Endothelial cell of umbilical vein (primary cell): ENCODE results near the gene SV2A. TPM values are rescaled to one million over a fixed set of nuclear protein-coding genes. Genes with fewer than 3 reads are reported as not detected.
"Not testable (repeated sequence)": the region's sequence is repeated elsewhere in the genome, so short reads cannot be mapped to it uniquely, and the experiment has no call there.

Source experiments
- BruUV-seq: library from RNA; stranded (reverse); fragments of 400-500 nt; replicated peaks from 2 replicates; lab custom pipeline; 2021; lab: Mats Ljungman, UMichigan
- CTCF ChIA-PET: fragments of 300-600, 350-600 bp; sonication (Branson Sonifier 250); formaldehyde crosslinking; loops from one replicate; lab custom pipeline; 2021; ENCODE audit warnings: antibody characterized with exemption, inconsistent platforms; lab: Charles Lee
- POLR2A ChIA-PET: fragments of 300-600, 350-600 bp; sonication (Branson Sonifier 250); formaldehyde crosslinking; loops from one replicate; lab custom pipeline; 2021; ENCODE audit warnings: antibody characterized with exemption, inconsistent platforms; lab: Charles Lee
- DNase-seq: peaks from one replicate; pipeline ENCODE4 v3.0.0-alpha.2; 2011; ENCODE audit warnings: low read depth, low spot score
- FAIRE-seq: peaks from 2 replicates; lab custom pipeline; 2011; peaks lifted over from hg19 to GRCh38; lab: Jason Lieb, UNC
- H2AFZ ChIP-seq: 2 replicates; pipeline ENCODE4 v1.6.0; 2012; ENCODE audit warnings: low read depth, low read length, control low read depth, inconsistent platforms
- H3K27ac ChIP-seq: 2 replicates; pipeline ENCODE4 v1.5.1; 2011; ENCODE audit warnings: low read depth, mild to moderate bottlenecking, control low read depth, low read length, moderate library complexity; ENCODE audit not compliant: insufficient read depth
- H3K27me3 ChIP-seq, 2 experiments: 2 replicates each; pipeline versions ENCODE4 v1.6.0 to v1.6.1; 2011; ENCODE audit warnings: low read length in 2 of 2, mixed read lengths in 1 of 2; ENCODE audit not compliant: control insufficient read depth in 2 of 2, insufficient read depth in 2 of 2
- H3K36me3 ChIP-seq, 2 experiments: 2 replicates in 1 of 2; 3 replicates in 1 of 2; pipeline ENCODE4 v1.5.1; 2011; ENCODE audit warnings: low read length in 2 of 2, mild to moderate bottlenecking in 1 of 2, moderate library complexity in 1 of 2; ENCODE audit not compliant: control insufficient read depth in 2 of 2, insufficient read depth in 2 of 2; ENCODE audit errors: extremely low read depth in 1 of 2
- H3K4me1 ChIP-seq: 3 replicates; pipeline ENCODE4 v1.5.1; 2011; ENCODE audit warnings: mild to moderate bottlenecking, low read length; ENCODE audit not compliant: control insufficient read depth, insufficient read depth; ENCODE audit errors: extremely low read depth
- H3K4me2 ChIP-seq: 2 replicates; pipeline ENCODE4 v1.6.1; 2011; ENCODE audit warnings: low read length, control low read depth, mixed read lengths; ENCODE audit not compliant: insufficient read depth
- H3K4me3 ChIP-seq, 3 experiments: fragments of 200-600 bp in 1 of 3; sonication (generic), shearing (Covaris generic) in 1 of 3; replicated peaks in 1 of 3; 2 replicates each; pipeline ENCODE4 v1.5.1; 2011 to 2016; ENCODE audit warnings: control low read depth in 3 of 3, low read length in 3 of 3, mild to moderate bottlenecking in 2 of 3, inconsistent platforms in 1 of 3, low read depth in 1 of 3, moderate library complexity in 1 of 3; ENCODE audit not compliant: insufficient read depth in 1 of 3
- H3K79me2 ChIP-seq: 2 replicates; pipeline ENCODE4 v1.6.0; 2012; ENCODE audit warnings: low read length, inconsistent platforms; ENCODE audit not compliant: control insufficient read depth, insufficient read depth
- H3K9ac ChIP-seq: replicated peaks from 2 replicates; pipeline ENCODE3; 2011; ENCODE audit warnings: low read length, control low read depth; ENCODE audit not compliant: insufficient read depth; ENCODE audit errors: extremely low read depth
- H3K9me1 ChIP-seq: replicated peaks from 3 replicates; pipeline ENCODE4 v1.6.0; 2011; ENCODE audit warnings: mild to moderate bottlenecking, low read length; ENCODE audit not compliant: control insufficient read depth, insufficient read depth; ENCODE audit errors: extremely low read depth
- H3K9me3 ChIP-seq: replicated peaks from 2 replicates; pipeline ENCODE4 v1.5.1; 2012; ENCODE audit warnings: low read length, inconsistent platforms; ENCODE audit not compliant: control insufficient read depth, insufficient read depth
- H4K20me1 ChIP-seq: replicated peaks from 2 replicates; pipeline ENCODE3; 2011; ENCODE audit warnings: mild to moderate bottlenecking, low read length; ENCODE audit not compliant: control insufficient read depth, insufficient read depth; ENCODE audit errors: extremely low read depth
- GATA2 ChIP-seq: IDR thresholded peaks from 2 replicates; pipeline ENCODE4 v1.7.0; 2011; ENCODE audit warnings: low read depth, mild to moderate bottlenecking, moderate library complexity, mixed read lengths, low read length; ENCODE audit not compliant: insufficient read length, insufficient read depth
- POLR2A ChIP-seq: IDR thresholded peaks from 2 replicates; pipeline ENCODE4 v1.6.1; 2012; ENCODE audit warnings: low read depth, mild to moderate bottlenecking, control low read depth, low read length
- POLR2AphosphoS5 ChIP-seq: IDR thresholded peaks from 2 replicates; pipeline ENCODE4 v1.6.1; 2012; ENCODE audit warnings: low read depth, mild to moderate bottlenecking, control low read depth, low read length, moderate library complexity; ENCODE audit not compliant: insufficient read depth
- dilution Hi-C: fragments of 300-500 bp; cut with MboI; formaldehyde crosslinking; loops from one replicate; pipeline ENCODE4 v1.15.0; 2019; ENCODE audit warnings: low sequenced_read_pairs; ENCODE audit not compliant: extremely low pct_ligation_motif_present
- intact Hi-C: fragments of 100-400 bp; cut with micrococcal nuclease; formaldehyde crosslinking; loops from one replicate; pipeline ENCODE4 v1.10.0; 2022
- polyA plus RNA-seq, 4 experiments: library from polyadenylated mRNA; depleted of rRNA in 3 of 4; stranded (reverse) in 3 of 4; unstranded in 1 of 4; fragments of >200 nt; gene quantifications; 2 replicates each; pipeline versions ENCODE4 v1.2.1 to v1.2.3, GENCODE V29; 2011 to 2012; ENCODE audit warnings: missing spikeins in 1 of 4
- total RNA-seq: library from RNA; stranded (reverse); gene quantifications from 2 replicates; pipeline ENCODE4 v1.2.3, GENCODE V29; 2021

Gene SV2A
- total and polyA plus RNA-seq, 2 donors (not counting 3 experiments of a cell fraction or from before 2014, with no cell fraction given), result 2.9 to 5.4 TPM

DNA sequence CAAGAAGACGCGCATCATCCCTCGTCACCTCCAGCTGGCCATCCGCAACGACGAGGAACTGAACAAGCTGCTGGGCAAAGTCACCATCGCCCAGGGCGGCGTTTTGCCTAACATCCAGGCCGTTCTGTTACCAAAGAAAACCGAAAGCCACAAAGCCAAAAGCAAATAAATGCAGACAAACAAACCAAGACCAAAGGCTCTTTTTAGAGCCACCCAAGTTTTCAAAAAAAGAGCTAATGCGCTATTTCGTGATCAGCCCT is 30.5 kb downstream of the SV2A start:
- H3K9me1 ChIP-seq, BruUV-seq, FAIRE-seq, H3K36me3 ChIP-seq, H4K20me1 ChIP-seq, DNase-seq, H3K79me2 ChIP-seq, intact Hi-C loops, H3K27me3 ChIP-seq, H3K9me3 ChIP-seq, H2AFZ ChIP-seq: not testable (repeated sequence)
- Histone ChIP-seq H3K27ac (peak overlapping the region; percentile 97), H3K4me1 (peaks cover 16% of the 10 kb centered on the region), H3K4me3 (peak overlapping the region; percentile 19 to 91 (median 67)), H3K4me2 (peak overlapping the region; percentile 85), H3K9ac (peak overlapping the region; percentile 99)
- CTCF ChIA-PET, result interaction anchor here (0.9 to 4.1 kb wide), 7 partner anchors 13 to 300 kb away, joined by 3 to 38 read pairs (median 6); partner anchors contain the start of gene BOLA1
- POLR2A ChIA-PET, result interaction anchor here (0.9 to 3.6 kb wide), 12 partner anchors 13 to 181 kb away, joined by 3 to 20 read pairs (median 6); partner anchors contain the start of genes BOLA1, MTMR11, OTUD7B and VPS45
- peak; percentile 67 for TF ChIP-seq POLR2A
- TF ChIP-seq POLR2AphosphoS5, result peak; percentile 13
- dilution Hi-C loops, result loop anchor here (25.0 kb wide), 1 partner anchor 150 kb away; no protein-coding TSS in a partner anchor

- Histone ChIP-seq H3K36me3 (no peaks in the 10 kb centered on the region), H3K9me1 (no peaks in the 10 kb centered on the region), H3K4me2 (peak overlapping the region; percentile 91), H3K27ac (peak overlapping the region; percentile 97), H4K20me1 (no peaks in the 10 kb centered on the region), H3K9me3 (no peaks in the 10 kb centered on the region), H3K27me3 (no peaks in the 10 kb centered on the region), H3K4me3 (peak overlapping the region; percentile 19 to 91 (median 67)), H3K4me1 (peaks cover 16% of the 10 kb centered on the region), H3K79me2 (no peaks in the 10 kb centered on the region), H2AFZ (no peak overlapping the region), H3K9ac (peak overlapping the region; percentile 99)
- FAIRE-seq (peak; percentile 98), DNase-seq (peak; percentile 98)
- intact Hi-C loops, result no loop called here
- CTCF ChIA-PET, result interaction anchor here (0.9 to 4.1 kb wide), 7 partner anchors 37 to 301 kb away, joined by 3 to 38 read pairs (median 5); no protein-coding TSS in a partner anchor
- BruUV-seq, result TSS peak; percentile 99
- TF ChIP-seq POLR2AphosphoS5 (peak; percentile 86), GATA2 (no peak), POLR2A (peak; percentile 97)
- POLR2A ChIA-PET, result interaction anchor here (0.6 to 3.6 kb wide), 10 partner anchors 13 to 451 kb away, joined by 3 to 20 read pairs (median 6); partner anchors contain the start of genes BOLA1, OTUD7B and VPS45
- dilution Hi-C loops, result loop anchor here (25.0 kb wide), 1 partner anchor 151 kb away; no protein-coding TSS in a partner anchor
Measured at GRCh38 chr1:149886396-149887195, 31.0 kb downstream of the SV2A start.
